Activated gamma-delta T cell (primary cell): ENCODE measurements around the gene CCBE1.
"Not testable (repeated sequence)": the region's sequence is repeated elsewhere in the genome, so short reads cannot be mapped to it uniquely, and the experiment has no call there.

ENCODE experiments used
- DNase-seq: peaks from one replicate; lab custom pipeline; 2025; lab: John Stamatoyannopoulos, UW
- total RNA-seq, 2 donors: gene quantifications; one replicate each; lab custom pipeline; 2026; lab: John Stamatoyannopoulos, UW

The CCBE1 gene
- 0.10 to 0.22 reads per million in 2 donors for total RNA-seq

DNA sequence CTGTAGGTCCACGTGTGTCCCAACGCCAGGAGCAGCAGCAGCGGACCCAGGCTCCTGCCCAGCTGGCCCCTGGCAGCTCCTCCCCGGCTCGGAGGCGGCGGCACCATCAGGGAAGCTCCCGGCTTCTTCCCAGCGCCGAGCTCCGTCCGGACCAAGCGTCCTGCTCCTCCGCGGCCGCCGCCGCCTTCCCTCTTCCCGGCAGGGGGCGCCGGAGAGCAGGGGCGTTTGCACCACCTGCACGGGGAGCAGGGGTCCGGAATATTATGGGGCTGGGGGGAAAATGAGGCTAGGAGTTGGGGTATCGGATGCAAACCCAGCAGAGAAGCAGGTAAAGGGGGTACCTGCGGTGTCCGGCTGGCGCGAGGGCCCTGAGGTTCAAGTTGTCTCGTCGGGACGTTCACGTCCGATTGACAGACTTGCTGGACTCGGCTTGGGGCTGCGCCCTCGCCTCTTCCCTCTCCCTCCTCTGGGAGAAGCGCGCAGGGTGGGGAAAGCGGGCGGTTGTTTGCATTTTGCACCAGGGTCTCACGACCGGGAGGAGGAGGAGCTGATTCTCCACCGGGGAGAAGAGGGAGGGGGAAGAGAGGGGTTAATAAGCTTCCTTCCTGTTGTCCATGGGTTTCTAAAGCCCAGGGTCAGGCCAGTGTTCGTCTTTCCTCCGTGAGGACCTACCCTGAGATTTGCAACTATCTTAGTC is at the start of gene CCBE1:
CCBE1 (minus strand) TSS at position 188 of the 697 bp plus-strand sequence.
- DNase-seq = no peak

DNA sequence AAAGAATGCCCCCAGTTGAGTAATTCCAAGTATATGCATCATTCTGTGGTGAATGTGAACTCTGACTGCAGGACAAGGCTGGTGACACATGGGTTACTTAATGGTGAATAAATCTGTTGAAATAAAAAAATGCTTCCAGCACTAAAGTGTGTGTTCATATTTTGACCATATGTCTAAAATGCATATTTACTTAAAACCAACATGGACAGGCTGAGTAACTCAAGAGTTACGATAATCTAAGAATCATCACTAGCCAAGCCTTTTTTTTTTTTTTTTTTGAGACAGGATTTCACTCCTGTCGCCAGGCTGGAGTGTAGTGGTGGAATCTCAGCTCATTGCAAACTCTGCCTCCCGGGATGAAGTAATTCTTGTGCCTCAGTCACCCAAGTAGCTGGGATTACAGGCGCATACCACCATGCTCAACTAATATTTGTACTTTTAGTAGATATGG is 47.1 kb upstream of the CCBE1 start:
- no peak for DNase-seq

DNA sequence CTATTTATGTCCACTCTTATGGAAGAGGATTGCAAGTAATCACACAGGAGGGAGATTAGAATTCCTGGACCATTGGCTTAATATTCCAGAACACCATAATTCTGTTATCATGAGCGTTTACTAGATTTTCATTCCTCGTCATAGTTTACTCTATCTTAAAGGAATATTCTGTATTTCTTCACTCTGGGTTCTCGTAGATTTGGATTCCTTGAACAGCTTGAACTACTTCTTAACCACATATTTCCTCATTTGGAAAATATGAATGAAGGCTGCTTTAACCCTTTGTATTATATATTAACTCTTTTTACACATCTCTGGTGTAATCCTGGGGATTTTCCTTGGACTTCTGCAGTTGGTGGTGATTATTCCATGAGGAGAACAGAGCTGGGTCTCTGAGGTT is 46.3 kb upstream of the CCBE1 start:
- DNase-seq = no peak

DNA sequence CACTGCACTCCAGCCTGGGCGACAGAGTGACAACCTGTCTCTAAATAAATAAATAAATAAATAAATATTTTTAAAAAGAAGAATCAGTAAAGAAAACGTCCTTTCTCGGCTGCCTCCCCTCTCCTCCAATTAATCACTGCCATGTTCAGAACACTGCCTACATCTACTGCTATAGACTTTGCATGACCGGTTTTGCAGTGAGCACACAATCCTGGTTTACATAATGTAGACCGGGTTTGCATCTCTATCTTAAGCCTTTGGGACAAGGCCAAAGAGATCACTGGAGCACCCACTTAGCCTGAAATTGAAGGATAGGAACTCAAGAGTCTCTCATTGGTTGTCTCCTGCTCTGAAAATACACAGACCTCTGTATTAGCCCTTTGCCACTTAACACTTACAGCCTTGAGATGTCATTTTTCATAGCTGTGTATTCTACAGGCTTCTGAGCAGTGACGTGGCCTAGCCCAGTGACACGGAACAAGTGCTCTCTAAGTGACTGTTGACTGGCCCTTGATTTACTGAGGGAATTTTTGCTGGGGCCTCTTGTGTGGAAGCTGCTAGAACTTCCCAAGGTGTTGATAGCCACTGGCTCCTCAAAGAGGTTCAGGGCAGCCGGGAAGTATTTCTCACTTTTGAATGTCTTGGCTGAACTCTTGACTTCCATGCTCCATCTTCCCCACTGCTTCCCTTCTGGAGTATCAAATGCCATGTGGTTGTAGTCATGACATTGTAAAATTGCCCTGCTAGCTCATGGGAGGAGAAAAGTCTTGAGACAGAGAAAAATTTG is 45.3 kb upstream of the CCBE1 start:
- no peak for DNase-seq

DNA sequence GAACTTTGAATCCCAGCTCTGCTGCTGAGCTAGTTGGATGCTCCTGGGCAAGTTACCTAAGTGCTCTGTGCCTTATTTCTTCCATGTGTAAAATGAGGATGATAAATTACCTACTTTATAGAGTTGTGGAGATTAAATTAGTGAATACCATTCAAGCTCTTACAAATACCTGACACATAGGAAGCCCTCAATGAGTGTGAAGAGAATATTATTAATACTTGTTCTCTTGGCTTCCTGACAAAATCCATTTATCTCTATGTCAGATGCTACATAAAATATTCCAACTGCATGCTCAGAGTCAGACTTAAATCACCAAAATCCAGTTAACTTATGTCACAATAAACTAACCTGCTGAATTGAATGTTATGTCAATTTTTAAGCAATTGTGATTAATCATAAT is 42.9 kb upstream of the CCBE1 start:
- no peak for DNase-seq

DNA sequence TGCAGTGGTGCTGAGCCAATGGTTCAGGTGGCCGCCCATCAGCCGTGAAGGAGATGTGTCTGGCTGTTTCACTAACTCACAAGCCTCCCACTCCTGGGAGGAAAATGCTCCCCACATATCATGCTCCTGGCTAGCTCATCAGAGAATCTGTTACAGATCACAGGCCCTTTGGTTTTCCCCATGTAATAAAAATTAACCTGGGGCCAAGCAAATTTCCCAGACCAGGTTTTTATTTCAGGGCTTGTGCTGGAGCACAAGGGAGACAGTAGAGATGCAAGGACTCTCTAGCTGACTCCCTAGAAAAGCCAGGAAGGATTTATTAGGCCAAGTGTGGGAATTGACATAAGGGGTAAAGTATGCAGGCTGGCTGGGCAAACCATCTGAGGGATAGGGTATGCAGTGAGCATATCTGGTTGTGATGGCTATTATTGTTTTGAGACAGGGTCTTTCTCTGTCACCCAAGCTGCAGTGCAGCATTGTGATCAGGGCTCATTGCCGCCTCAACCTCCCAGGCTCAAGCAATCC is 40.6 kb upstream of the CCBE1 start:
- no peak for DNase-seq

DNA sequence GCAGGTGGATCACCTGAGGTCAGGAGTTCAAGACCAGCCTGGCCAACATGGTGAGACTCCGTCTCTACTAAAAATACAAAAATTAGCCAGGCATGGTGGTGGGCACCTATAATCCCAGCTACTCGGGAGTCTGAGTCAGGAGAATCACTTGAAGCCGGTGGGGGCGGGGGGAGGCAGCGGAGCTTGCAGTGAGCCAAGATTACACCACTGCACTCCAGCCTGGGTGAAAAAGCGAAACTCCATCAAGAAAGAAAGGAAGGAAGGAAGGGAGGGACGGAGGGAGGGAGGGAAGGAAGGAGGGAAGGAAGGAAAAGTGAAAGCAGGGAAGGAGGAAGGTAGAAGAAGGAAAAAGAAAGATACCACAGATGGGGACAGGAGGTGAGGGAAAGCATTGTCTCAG is 40.1 kb upstream of the CCBE1 start:
- DNase-seq = not testable (repeated sequence)

DNA sequence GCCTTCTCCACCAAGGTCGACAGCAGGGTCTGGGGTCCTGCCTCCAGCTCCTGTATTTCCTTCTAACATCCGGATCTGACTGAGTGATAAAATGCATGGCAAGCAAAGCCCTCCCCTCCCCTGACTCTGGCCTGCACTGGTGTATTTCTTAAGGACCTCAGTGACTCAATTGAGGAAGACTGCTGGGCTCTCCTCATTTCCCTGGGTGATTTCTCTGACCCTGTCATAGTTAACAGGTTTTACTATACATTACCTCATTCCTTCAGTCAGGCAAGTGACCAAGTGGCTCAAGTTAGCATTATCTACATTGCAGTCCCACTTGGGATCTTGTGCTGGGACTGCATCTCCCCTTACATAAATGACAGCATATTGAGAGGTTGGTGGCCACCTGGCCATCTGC is 38.8 kb upstream of the CCBE1 start:
- no peak for DNase-seq

DNA sequence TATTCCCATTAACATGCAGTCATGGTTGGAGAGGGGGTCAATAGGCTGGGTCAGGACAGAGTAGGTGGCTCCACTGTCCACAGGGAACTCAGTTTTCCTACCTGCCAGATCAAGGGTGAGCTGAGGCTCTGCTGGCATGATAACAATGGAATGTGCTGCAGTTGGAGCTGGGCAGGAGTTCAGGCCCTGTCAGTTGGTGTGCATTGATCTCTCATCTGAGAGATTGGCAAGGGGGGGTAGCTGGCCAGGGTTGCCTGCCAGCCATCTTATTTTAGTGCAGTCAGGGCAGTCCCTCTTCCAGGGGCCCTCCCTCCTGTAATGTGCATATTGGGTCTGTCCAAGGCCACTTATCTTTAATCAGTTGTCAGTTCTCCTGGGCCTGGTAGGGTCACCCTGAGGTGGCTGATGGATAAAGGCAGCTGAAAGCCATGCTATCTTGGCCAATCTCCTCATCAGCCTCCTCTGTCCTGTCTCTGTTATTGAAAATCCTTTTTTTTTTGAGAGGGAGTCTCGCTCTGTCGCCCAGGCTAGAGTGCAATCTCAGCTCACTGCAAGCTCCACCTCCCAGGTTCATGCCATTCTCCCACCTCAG is 38.1 kb upstream of the CCBE1 start:
- DNase-seq = no peak

DNA sequence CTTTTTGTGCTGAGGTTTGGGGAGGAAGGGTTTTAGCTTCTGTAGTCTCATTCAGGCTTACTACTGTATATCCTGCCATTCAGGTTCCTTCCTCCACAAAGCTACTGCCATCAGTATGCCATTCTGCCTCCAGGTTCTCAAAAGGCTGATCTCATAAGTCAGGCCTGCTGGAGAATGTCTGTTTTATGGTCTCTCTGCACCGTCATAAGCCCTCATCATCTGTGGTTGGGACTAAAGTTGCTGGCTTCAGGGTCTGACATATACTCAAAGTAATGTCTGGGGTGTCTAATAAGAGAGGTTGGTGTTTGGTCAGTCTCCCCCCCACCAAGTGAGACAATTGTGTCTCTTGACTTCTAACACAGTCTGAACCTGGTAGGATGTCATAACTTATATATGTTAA is 36.2 kb upstream of the CCBE1 start:
- no peak for DNase-seq

DNA sequence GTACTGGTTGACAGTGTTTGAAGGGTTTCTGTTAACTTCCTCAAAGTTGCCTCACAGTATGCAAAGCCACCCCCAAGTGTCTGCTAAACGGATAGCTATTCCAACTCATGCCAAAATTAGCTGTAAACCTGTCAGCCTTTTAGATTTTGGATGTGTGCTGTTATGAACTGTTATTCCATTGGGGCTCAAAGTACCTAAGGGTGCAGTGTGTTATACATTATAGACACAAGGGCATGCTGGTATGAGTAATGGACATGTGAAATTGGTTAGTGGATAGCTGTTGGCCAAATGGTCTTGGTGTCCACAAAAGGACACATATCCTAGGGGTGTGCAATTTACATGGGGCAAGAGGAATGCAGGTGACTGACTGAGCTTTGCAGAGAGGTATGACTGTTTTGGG is 33.7 kb upstream of the CCBE1 start:
- no peak for DNase-seq

DNA sequence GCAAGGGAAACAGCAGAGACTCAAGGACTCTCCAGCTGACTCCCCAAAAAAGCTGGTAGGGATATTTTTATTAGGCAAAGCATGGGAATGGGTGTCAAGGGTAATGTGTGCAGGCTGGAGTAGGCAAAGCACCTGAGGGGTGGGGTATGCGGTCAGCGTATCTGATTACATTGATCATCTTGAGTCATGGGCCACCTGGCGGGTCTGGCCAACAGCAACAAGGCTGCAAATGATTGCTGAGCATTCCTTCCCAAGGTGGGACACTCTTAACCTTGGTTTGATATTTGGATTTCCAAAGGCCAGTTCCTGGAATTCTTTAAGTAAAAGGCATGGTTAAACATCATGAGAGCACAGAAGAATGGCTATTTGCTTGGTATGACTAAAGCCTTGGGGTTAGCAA is 32.6 kb upstream of the CCBE1 start:
- DNase-seq = no peak

DNA sequence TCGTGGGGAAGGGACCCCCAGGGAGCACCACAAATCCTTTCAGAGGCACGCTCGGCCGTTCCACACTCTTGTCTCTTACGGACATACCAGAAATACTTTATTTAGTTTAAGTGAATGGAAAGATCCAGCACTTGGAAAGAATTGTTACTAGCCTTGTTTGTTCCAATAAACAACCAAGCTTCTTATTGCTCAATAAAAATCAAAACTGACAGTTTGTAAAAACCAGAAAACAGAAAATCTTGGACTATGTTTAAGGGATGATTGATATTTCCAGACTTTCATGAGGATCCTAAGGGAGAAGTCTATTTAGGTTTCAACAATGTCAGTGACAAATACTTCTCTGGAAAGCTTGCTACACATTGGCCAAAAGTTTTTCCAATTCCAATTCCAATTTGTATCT is 31.6 kb upstream of the CCBE1 start:
- no peak for DNase-seq

DNA sequence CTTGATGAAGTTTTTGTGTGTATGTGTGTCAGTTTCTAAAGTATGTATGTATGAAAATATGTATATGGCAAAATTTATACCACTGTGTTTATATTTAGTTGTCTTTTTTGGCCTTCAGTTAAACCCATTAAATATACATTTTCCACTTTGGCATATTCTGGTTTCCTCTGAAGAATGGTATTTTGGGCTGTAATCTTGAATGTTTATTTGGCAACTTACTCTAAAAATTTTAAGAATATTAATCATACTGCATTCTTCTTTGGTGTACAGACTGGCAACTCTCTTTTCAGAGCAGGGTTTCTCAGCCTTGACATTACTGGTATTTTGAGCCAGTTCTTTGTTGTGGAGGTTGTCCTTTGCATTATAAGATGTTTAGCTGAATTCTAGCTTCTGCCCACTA is 27.9 kb upstream of the CCBE1 start:
- DNase-seq = no peak

DNA sequence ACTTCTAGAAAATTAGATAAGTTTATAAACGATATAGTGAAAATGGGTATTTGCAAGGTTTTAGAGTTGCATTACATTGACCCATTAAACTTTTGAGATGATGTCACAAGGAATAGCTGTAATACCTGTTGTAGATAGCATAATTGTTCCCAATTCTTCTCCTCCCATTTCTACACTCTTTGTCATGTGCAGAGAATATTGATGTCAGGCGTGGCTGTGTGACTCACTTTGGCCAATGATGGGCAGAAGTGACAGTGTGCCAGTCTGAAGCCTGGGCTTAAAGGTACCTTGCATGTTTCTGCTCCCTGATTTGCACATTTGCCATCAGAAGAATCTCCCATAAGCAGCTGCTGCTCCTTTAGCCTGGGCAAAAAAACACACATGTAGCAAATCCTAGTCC is 26.9 kb upstream of the CCBE1 start:
- no peak for DNase-seq

DNA sequence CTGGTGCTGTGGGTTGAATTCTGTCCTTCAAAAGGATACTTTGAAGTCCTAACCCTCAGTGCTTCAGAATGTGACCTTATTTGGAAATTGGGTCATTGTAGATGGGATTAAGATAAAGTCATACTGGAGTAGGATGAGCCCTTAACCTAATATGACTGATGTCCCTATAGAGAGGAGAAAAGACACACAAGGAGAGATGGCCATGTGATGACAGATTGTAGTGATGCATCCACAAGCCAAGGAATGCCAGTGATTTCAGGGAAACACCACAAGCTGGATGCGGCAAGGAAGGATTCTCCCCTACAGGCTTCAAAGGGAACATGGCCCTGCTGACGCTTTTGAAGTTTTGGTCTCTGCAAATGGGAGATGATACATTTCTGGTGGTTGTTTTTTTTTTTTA is 24.7 kb upstream of the CCBE1 start:
- DNase-seq = no peak

DNA sequence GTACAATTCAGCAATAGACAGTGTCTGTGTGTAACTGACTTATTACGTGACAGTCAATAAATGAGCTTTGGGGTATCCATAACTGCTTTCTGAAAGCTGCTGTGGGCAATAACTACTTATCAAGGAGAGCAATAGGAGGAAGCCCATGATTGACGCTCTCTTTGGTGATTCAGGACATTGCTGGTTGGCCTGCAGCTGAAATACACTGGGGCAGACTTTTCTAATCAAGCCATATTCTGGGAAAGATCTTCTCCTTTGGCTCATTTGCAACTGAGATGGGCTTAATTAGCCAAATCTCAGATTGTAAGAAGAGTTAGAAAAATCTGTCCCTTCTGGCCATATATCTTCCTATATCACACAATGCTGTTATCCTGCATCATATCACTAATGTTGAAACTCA is 24.0 kb upstream of the CCBE1 start:
- no peak for DNase-seq

DNA sequence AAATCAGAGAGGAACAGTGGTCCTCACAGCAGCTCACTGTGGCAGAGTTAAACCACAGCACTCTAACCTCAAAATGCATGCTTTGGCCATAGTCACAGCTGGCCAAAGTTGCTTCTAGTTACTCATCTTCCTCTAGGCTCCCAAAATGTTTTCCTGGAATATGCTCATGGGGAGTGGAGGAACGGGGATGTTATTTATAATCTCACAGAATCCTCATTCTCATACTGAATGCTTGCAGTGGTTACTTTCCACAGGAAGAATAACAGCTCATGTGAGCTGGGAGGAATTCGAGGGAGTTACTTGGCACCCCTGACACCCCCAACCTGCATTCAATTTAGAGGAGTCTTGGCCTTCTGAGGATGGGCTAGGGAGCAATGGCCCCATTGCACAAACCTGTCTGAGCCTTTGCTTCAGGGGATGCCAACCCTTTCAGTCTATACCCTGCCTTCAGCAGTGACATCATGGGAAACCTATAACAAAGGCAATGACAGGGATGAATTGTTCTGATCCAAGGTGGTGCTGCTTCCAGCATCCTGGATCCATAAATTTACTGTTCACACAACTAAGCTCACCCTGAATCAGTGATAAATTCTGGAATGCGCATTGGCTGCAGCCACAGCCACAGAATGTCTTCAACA is 22.4 kb upstream of the CCBE1 start:
- DNase-seq = no peak

DNA sequence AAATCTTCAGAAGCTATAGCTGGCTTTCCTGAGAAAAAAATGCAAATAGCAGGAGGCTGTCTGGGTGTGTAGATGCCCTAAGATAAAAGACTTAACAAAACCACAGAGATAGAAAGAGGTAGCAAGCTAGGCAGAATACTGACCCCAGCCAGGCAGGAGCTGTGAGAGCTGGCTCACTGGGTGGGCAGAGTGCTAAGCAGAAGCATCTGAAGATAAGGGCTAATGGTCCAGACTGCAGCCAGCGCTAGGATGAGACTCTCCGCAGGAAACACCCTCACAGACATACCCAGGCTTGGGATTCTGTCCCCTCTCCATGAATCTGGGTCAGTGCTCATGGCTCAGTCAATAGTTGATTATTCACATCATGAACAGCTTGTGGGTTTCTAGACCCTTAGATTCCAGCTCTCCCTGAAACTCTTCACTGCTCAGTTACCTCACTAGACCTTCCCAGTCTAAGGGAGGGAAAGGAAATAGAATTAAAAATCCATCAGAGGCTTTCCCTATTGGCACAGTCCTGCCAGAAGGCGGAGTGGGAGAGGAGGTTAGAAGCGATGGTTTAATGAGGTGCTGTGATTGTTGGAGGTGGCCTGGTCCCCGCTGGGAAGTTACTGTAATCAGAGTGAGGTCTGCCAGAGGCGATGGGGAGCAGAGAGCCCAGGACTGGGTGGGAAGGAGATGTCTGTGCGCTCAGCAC is 21.4 kb upstream of the CCBE1 start:
- no peak for DNase-seq

DNA sequence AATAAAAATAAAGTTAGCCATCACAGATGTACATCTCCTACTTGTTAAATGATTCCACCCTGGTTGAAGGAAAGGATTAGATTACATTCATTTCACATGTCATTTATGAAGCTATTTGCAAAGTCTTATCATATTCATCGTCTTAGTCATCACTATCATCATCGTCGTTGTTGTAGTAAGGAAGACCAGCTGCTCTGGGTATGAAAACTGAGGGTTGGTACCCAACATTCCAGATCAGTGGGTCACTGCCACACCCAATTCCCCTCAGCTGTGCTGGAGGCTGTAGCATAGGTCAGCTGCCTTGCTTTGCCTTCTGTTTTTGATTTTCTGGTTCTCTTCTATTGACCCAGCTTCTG is 20.9 kb upstream of the CCBE1 start:
- no peak for DNase-seq

DNA sequence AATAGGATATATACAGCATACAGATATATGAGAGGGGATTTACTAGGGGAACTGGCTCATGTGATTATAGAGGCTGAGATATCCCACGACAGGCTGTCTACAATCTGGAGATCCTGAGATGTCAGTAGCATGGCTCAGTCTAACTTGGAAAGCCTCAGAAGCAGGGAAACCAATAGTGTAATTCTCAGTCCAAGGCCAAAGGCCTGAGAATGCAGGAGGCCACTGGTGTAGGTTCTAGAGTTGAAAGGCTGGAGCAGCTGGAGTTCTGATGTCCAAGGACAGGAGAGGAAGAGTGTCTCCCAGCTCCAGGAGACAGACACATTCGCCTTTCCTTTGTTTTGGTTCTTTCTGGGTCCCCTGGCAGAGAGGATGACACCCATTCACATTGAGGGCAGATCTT is 20.1 kb upstream of the CCBE1 start:
- no peak for DNase-seq

DNA sequence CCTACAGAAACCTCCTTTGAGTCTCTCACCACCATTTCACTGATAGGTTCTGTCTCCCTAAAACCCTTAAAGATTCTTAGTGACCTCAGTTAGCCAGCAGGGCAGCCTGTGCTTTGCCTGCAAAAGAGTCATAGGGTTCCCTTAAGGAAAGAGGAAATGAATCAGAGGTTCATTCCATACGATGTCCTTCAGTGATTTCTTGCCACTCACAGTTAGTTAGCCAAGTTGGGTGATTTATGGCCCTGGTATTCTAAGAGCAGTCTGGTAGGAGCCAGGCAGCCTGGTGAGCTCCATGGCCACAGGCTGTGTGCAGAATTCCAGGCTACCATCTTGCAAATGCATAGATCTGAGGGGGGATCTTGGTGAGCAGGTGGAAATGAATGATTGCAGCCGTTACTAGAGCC is 18.7 kb upstream of the CCBE1 start:
- DNase-seq = no peak
